Eye (tissue), 1 donor: ENCODE data around the gene KIF16B.
"Not testable (repeated sequence)": the region's sequence is repeated elsewhere in the genome, so short reads cannot be mapped to it uniquely, and the experiment has no call there.

Experiments
- DNase-seq: peaks from one replicate; pipeline ENCODE4 v3.0.0-alpha.2; 2015

KIF16B gene

DNA sequence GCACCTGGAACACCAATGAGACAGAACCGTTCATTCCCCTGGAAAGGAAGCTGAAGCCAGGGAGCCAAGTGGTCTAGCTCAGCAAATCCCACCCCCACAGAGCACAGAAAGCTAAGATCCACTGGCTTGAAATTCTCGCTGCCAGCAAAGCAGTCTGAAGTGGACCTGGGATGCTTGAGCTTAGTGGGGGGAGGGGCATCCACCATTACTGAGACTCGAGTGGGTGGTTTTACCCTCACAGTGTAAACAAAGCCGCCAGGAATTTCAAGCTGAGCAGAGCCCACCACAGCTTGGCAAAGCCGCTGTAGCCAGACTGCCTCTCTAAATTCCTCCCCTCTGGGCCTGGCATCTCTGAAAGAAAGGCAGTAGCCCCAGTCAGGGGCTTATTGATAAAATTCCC, 53.1 kb downstream of the KIF16B start:
- no peak for DNase-seq

GRCh38 chr20:16519673-16520072, 53.6 kb downstream of the KIF16B start:
- not testable (repeated sequence) for DNase-seq

GRCh38 chr20:16518784-16519084, 54.5 kb downstream of the KIF16B start:
- DNase-seq = no peak

GRCh38 chr20:16517946-16518783, 55.1 kb downstream of the KIF16B start:
- DNase-seq = peak; percentile 70

- DNase-seq = no peak
Measured at GRCh38 chr20:16516794-16517193, 56.5 kb downstream of the KIF16B start.

GRCh38 chr20:16515046-16515445, 58.2 kb downstream of the KIF16B start:
- DNase-seq = no peak

DNA sequence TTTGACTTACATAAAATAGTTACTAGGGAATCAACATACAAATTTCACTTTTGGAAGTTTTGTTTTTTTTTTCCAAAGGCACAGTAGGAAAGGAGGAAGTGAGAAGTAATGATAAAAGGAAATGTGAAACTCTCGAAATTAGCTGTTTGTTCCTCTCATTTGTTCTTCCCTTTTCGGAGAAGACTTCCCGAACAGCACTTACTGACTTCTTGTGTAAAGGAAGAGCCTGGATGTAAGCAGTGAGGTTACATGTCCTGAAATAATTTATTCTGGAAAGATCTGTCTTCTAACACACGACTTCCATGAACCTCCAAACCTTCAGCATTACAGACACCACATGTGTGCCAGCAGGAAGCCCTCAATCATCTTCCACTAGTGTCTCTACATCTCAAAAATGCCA, 59.1 kb downstream of the KIF16B start:
- no peak for DNase-seq

GRCh38 chr20:16505894-16506293, 67.4 kb downstream of the KIF16B start:
- DNase-seq = no peak

GRCh38 chr20:16501301-16501700, 71.9 kb downstream of the KIF16B start:
- DNase-seq = no peak

GRCh38 chr20:16500197-16500596, 73.1 kb downstream of the KIF16B start:
- no peak for DNase-seq

DNA sequence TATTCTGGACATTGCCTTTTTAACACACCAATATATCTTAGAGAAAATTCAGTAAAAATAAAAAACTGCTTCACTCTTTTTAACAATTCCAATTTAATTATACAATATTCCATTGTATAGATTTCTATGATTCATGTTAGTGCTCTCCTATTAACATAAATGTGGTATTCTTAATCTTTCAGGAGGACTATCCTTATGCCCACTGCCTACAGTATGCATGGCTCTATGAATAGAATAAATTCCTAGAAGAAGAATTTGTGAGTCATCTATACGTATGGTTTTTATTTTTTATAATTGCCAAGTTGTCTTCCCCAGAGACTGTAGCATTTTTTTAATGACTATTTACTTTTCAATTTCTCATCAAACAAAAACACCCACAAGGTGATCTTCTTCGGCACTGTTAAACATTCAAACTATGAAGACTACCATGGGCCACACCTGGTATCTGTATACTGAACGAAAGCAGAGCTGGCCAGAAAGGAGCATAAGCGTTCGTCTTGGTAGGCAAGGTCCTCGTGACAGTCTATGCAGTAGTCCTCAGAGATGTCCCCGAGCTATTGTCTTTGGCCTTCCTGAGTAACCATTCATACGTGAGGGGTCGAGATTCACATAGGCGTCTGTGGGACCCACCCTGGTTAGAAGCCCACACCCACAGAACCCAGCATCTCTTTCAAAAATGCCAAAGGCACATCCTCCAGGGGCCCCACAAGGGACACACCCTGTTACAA, 74.6 kb downstream of the KIF16B start:
- DNase-seq = no peak

- DNase-seq = no peak
Measured at GRCh38 chr20:16497896-16498295, 75.4 kb downstream of the KIF16B start.

DNA sequence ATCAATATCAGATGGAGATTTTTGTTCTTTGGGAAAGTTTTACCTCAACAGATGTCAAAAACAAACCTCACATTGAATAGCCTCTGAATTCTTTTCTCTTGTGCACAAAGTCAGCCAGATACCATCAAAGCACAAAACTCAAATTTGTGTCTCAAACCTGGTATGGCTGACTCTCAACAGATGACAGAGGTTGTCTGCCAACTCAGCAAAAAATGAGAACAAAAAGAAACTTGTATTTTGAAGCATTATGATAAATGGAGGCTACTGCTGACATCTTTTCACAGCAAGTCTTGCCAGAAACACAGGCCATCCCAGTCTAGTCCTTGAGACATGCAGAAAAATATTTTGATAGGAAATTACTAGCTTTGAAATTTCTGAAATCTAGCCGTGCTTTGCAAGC, 79.8 kb downstream of the KIF16B start:
- no peak for DNase-seq

DNA sequence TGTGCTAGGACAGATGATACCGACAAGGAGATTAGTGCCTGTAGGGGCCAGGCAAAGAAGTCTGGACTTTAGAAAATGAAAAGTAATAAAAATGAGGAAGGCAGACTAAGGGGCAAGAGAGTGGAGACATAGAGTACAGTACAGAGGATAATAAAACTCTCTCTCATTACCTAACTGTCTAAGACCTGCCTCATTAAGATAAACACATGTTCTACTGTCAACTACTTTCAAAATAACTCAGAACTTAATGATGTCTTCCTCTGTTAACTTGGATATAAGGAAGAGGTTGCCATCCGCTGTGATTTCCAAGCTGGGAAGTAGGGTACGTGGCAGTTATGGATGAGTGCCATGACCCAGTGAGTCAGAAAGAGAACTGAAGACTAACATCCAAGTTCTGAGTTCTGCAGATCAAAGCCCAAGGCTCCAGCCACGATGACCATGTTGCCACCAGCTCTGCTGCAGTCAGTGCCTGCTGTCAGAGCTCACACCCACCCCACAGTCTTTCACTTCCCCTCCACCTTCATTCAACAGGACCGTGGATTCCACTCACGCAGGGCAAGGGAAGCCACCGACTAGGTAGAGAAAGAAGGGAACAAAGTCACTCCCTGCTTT, 81.8 kb downstream of the KIF16B start:
- no peak for DNase-seq

DNA sequence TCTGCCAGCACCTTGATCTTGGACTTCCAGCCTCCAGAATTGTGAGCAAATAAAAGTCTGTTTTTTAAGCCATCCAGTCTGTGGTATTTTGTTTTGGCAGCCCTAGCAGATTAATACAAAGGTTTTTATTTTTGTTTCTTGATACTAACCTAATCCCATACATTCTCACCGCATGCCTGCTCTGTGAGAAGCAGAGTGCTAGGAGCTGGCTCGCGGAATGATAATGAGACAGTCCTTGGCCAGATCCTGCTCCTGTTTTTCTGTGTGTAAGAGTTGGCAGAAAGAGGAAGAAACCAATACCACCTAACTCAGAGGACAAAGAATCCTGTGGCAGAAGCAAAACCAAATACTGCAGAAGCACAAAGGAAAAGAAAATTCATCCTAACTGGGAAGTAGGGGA, 82.6 kb downstream of the KIF16B start:
- no peak for DNase-seq

GRCh38 chr20:16488616-16489015, 84.6 kb downstream of the KIF16B start:
- DNase-seq = no peak

DNA sequence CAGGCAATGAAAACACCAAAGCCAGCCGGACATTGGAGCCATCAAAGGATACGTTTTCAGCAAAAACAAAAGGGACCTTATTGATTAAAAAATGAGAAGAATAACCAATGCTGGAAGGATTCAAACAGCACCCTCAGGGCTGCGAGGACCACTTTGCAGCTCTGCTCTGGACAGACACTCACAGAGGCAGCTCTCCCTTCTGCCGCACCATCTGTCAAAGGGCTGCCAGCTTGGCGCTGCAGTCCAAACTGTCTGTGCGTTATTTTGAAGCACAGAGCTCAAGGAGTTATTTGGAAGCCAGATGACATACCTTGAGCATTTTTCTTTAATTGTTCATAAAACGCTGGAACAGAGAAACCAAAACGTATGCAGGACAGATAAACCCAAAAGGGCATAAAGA, 85.2 kb downstream of the KIF16B start:
- DNase-seq = peak; percentile 49

DNA sequence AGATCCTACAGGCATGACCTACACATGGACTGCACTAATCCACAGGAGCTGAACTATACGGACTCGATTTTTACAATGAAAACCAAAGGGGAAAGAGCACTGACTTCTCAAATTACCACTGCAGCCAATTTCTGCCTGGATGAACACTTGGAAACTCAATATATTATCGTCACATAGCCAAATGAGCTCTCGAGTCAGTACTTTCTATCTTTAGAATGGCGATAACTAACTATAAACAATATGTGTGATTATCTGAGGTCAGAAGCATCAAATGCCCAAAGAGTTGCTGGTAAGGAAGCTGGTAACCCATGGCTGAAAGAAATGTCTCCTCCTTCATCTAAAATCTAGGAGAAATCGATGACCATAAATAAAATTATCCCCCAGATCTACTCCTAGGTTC, 86.7 kb downstream of the KIF16B start:
- no peak for DNase-seq

GRCh38 chr20:16485401-16485800, 87.8 kb downstream of the KIF16B start:
- DNase-seq = peak; percentile 42

- no peak for DNase-seq
Measured at GRCh38 chr20:16483024-16483423, 90.2 kb downstream of the KIF16B start.

- no peak for DNase-seq
Measured at GRCh38 chr20:16481977-16482376, 91.3 kb downstream of the KIF16B start.

GRCh38 chr20:16479666-16480065, 93.6 kb downstream of the KIF16B start:
- DNase-seq = no peak

DNA sequence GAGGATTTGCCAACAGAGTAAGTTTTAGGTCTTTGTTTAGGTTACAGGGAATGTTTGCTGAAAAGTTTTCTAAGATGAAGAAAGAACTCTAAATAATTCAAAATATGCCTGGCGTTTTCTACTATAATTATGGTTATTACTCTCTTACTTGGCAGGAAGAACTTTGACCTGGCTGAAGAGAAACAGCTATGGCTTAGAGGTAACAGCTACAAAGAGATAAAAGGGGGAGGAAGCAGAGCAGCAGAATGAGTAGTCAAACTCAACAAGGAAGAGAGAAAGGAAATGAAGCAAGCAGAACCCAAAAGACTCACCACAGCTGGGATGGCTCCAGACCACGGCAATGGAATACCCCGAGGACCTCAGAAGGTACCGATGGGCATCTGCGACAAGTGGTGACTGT, 95.6 kb downstream of the KIF16B start:
- no peak for DNase-seq

DNA sequence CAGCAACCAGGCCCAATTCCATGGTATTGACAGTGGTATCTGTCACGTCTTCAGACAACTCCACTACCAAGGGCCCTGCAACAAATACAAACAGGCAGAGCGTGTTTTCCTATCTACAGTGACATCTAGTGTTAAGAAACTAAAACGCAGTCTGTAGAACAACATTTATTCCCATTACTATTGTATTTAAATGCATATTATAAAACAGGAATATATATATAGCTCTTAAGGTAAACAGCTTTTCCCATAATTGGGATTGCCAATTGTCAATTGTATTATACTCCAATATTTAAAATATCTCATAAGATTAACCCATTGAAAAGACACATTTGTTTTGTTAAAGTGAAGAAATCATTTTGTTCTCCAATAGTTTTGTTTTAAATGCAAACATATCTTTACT, 97.2 kb downstream of the KIF16B start:
- peak; percentile 83 for DNase-seq
